ENCODE results near the gene APBA2. TPM values are rescaled to one million over a fixed set of nuclear protein-coding genes. Genes with fewer than 3 reads are reported as not detected.

The APBA2 gene
- total RNA-seq, 2 experiments from 2014 or later, result 30.8 to 32.0 TPM

DNA sequence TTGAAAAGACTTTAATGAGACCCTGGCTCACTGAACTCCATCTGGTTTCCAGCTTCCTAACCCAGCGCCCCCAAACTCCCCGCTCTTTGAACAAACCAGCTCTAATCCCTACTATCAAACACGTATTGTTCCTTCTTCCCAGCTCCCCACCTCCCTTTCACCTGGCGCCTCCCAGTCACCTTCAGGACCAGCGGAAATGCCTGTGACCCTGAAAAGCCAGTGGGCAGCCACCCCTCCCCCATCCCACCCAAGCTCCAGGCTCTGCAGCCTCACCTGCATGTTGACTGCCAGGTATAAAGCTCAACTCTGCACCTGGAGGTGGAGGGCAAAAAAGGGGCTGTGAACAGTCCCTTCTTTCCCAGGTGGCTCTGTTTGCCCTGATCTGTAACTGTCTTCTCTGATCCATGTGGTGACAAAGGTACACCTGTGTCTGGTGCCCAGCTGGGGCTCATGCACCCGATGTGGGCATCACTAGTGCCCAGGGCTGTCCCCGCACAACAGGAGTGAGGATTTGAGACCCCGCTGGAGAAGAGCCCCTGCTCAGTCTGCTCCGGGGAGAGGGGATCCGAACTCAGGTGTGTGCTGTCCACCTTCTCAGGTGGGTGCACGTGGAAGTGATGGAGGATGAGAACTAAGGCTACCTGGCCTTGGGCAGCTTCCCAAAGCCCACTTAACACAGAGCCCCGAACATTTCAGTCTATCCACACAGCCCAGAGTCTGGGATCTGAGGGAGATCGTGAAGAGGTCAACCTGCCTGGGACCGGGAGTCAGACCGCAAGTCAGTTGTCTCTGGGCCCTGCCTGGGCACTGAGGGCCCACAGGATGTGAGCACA, 254.9 kb downstream of the APBA2 start:
- ChIA-PET CTCF (interaction anchor here (0.7 to 1.9 kb wide), 27 partner anchors 8 to 572 kb away, joined by 3 to 13 read pairs (median 4); no protein-coding TSS in a partner anchor), POLR2A (interaction anchor here (0.6 kb wide), 1 partner anchor 157 kb away, joined by 3 read pairs; no protein-coding TSS in a partner anchor)
- Mint-ChIP-seq H3K4me3 (no peak overlapping the region), H3K27me3 (peaks cover 50% of the 10 kb centered on the region), H3K4me1 (ENCODE audit: low read depth) (peaks cover 7% of the 10 kb centered on the region), H3K27ac (no peak overlapping the region), H3K9me3 (no peaks in the 10 kb centered on the region), H3K36me3 (ENCODE audit: low read depth) (no peaks in the 10 kb centered on the region)
- intact Hi-C loops (cut with micrococcal nuclease), result no loop called here
- ATAC-seq (no peak), DNase-seq (no peak)
- TF ChIP-seq CTCF (IDR thresholded peaks at IDR 0.05), result no peak

GRCh38 chr15:29141308-29142128, 255.7 kb downstream of the APBA2 start:
- ChIA-PET CTCF (interaction anchor here (0.9 to 1.8 kb wide), 4 partner anchors 12 to 141 kb away, joined by 3 to 13 read pairs (median 5); no protein-coding TSS in a partner anchor), POLR2A (interaction anchor here (0.6 kb wide), 1 partner anchor 157 kb away, joined by 3 read pairs; no protein-coding TSS in a partner anchor)
- H3K36me3 Mint-ChIP-seq (ENCODE audit: low read depth), result no peaks in the 10 kb centered on the region
- no peak overlapping the region for H3K4me3 Mint-ChIP-seq
- no peak for DNase-seq
- intact Hi-C loops (cut with micrococcal nuclease), result no loop called here
- H3K27me3 Mint-ChIP-seq, result peaks cover 53% of the 10 kb centered on the region
- H3K9me3 Mint-ChIP-seq, result no peaks in the 10 kb centered on the region
- TF ChIP-seq CTCF (IDR thresholded peaks at IDR 0.05), result no peak
- ATAC-seq, result no peak
- H3K4me1 Mint-ChIP-seq (ENCODE audit: low read depth), result peaks cover 7% of the 10 kb centered on the region
- no peak overlapping the region for H3K27ac Mint-ChIP-seq

DNA sequence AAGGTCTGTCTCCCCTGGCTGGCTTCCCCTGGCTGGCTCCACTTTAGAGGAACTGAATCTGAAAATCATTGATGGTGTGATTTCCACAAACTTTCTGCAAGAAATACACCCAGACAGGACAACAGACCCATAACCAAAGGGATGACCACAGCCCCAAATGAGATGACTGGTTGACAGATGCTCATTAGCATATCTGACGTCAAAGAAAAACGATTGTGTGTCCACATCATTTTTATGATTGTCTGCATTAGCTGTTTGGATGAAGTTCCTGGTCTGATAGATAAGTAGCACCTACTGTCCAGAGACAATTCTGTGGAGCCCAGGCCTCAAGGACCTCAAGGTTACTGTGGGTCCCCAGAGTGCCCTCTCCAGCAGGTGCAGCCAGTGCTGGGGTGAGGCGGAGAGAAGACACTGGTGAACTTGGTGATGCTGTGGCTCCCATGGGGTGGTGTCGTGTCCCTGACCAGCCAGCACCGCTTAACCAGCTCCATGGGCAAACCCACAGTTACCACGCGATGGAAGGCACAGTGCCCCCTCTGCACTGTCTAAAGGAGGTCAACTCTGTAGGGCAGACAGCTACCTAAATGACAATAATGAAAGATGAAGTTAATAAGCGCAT, 256.5 kb downstream of the APBA2 start:
- TF ChIP-seq CTCF (IDR thresholded peaks at IDR 0.05), result no peak
- no peak overlapping the region for H3K27ac Mint-ChIP-seq
- H3K9me3 Mint-ChIP-seq, result no peaks in the 10 kb centered on the region
- H3K4me3 Mint-ChIP-seq, result no peak overlapping the region
- peaks cover 7% of the 10 kb centered on the region for H3K4me1 Mint-ChIP-seq (ENCODE audit: low read depth)
- H3K27me3 Mint-ChIP-seq, result peaks cover 51% of the 10 kb centered on the region
- no peak for DNase-seq
- no peak for ATAC-seq
- H3K36me3 Mint-ChIP-seq (ENCODE audit: low read depth), result no peaks in the 10 kb centered on the region
- ChIA-PET CTCF (interaction anchor here (0.9 kb wide), 1 partner anchor 141 kb away, joined by 3 read pairs; no protein-coding TSS in a partner anchor), POLR2A (no interaction called here)
- intact Hi-C loops (cut with micrococcal nuclease), result no loop called here

- intact Hi-C loops (cut with micrococcal nuclease), result no loop called here
- H3K4me1 Mint-ChIP-seq (ENCODE audit: low read depth), result peaks cover 9% of the 10 kb centered on the region
- no peaks in the 10 kb centered on the region for H3K9me3 Mint-ChIP-seq
- ChIA-PET POLR2A (interaction anchor here (0.7 kb wide), 1 partner anchor 33 kb away, joined by 3 read pairs; no protein-coding TSS in a partner anchor), CTCF (no interaction called here)
- no peak overlapping the region for H3K4me3 Mint-ChIP-seq
- H3K36me3 Mint-ChIP-seq (ENCODE audit: low read depth), result no peaks in the 10 kb centered on the region
- no peak overlapping the region for H3K27ac Mint-ChIP-seq
- DNase-seq, result no peak
- H3K27me3 Mint-ChIP-seq, result peaks cover 49% of the 10 kb centered on the region
- TF ChIP-seq CTCF (IDR thresholded peaks at IDR 0.05), result no peak
- no peak for ATAC-seq
Measured at GRCh38 chr15:29143293-29143692, 257.5 kb downstream of the APBA2 start.
